Pons (tissue), 1 donor: ENCODE measurements around the gene CREB5.

ENCODE experiments used
- DNase-seq: peaks from one replicate; pipeline ENCODE4 v3.0.0-alpha.2; 2016; ENCODE audit warnings: low spot score

Gene CREB5

DNA sequence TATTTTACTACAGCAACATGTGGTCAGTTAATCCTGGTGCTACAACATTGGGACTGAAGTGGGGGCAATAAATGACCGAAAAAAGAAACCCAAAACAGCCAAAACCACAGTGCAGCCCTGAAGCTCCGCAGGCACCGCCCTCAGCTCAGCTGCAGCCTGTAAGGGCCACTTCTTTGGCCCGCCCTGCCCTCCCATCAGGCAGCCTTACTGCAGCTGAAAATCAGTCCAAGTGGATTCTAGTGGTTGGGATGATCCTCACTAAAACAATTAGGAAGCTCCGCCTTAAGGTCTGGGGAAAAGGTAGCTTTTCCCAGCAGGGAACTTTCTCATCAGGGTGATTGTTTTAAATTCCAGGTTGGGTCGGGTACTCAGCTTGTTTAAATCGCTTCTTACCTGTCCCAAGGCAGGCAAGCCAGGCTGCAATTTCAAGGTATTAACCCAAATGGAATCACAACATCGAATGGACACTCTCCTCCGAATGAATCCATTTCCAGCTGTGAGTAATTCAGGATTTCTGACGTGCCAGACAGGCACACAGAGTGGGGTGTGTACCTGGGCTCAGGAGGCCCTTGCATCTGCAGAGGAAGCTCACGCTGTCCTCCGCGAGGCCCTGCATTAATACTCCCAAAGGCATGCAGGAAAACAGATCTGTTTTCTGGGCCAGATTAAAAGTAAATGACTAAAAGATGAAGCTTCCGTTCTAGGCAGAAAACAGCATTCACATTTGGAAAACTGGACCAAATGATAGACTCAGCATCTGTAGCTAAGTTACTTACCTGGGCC, 104.3 kb downstream of the CREB5 start:
- no peak for DNase-seq

DNA sequence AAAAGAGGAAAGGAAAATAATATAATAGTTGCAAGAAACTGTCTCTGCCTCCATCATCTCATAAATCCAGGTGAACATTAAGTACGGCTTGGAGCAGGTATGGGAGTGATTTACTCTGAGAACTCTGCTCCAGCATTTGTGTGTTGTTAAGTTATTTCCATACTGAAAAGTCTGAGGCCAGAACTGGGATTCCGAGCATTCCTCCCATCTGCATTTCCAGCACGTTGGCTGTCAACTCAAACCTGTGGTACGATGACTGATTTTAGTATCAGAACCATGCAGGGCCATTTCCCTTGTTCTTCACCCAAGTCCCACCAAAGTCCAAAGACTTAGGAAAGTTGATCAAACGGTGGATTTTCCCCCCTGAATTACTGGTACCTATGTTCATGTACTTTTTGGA, 104.9 kb downstream of the CREB5 start:
- no peak for DNase-seq

DNA sequence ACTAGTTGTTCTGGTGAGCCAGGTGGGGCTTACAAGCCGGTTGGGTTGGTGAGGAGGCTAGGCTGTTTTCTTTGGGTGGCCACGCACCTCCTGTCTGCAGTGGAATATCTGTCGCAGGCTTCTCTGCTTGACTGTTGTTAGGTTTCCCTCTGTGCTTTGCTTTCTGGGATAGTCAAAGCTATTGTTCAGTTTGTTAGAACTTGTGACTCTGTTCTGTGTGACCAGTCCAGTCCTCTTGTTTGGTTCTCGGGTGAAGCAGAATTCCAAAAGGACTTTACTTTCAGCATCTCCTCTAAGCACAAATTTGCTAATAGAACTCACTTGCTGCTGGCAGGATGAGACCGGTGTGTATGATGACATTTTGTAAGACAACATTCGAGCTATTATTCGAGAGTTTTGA, 105.3 kb downstream of the CREB5 start:
- DNase-seq: peak; percentile 85

GRCh38 chr7:28520074-28521015, 108.0 kb downstream of the CREB5 start:
- no peak for DNase-seq

DNA sequence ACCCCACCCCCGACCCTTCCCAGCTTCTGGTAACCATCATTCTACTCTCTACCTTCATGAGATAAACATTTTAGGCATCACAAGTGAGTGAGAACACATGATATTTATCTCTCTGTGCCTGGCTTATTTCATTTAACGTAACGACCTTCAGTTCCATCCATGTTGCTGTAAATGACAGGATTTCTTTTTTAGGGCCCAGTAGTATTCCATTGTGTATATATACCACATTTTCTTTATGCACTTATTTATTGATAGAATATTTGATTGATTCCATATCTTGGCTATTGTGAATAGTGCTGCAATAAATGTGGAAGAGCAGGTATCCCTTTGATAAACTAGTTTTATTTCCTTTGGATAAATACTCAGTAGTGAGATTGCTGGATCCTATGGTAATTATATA, 112.7 kb downstream of the CREB5 start:
- no peak for DNase-seq

- DNase-seq: no peak
Measured at GRCh38 chr7:28528899-28529298, 116.6 kb downstream of the CREB5 start.

DNA sequence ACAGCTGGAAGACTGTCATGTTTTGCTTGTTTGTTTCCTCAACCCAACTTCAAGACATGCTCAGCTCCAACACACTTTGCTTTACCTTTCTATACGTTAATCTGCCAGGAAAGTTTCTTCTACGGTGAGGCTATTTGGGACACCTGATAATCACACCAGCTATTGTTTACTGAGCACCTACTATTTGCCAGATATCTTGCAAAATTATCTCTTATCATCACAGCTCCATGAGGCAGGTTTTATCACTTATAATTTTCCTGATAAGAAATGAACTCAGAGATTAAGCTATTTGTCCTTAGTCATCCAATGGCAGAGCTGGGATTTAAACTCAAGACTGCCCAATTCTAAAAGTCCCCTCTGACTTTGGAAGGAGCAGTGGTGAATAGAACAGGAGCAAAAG, 117.4 kb downstream of the CREB5 start:
- no peak for DNase-seq

DNA sequence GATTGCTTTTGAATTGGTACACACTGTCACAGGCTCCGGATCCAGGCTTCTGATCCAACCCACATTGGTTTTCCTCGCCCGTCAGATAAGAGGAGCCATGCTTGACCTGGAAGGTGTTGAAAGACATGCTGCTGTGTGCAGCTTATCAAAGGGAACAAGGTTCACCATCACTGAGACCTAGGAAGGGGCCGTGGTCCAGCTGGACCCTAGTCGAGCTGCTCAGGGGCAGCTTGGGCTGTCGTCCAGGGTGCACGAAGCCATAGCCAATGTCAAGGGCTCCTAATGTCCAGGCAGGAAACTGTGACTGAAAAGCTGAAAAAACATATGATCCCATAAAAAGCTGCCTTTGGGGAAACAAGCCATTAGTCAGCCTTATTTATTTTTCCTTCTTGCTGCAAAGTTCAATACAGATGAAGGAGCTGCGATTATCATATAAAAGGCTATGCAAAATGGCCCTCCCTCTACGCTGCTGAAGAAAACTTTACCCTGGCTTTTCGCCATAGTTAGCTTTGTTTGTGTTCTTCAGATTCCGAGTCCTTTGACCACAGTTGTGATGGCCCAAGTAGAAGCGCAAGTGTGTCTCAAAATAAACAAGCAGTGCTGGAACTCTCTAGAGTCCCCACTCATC, 118.0 kb downstream of the CREB5 start:
- DNase-seq: no peak

- DNase-seq: no peak
Measured at GRCh38 chr7:28530803-28531175, 118.5 kb downstream of the CREB5 start.

DNA sequence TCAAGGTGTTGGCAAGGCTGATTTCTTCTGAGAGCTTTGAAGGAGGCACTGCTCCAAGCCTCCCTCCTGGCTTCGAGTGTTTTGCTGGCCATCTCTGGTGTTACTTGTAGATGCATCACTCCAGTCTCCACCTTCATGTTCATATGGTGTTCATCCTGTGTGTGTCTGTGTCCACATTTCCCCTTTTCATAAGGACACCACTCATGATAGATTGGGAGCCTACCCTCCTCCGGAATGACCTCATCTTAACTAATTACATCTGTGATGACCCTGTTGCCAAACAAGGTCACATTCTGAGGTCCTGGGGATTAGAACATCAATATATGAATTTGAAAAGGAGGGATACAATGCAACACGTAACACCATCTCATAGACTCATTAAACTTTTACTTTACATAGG, 119.0 kb downstream of the CREB5 start:
- DNase-seq: no peak

GRCh38 chr7:28532181-28532580, 119.9 kb downstream of the CREB5 start:
- DNase-seq: no peak

DNA sequence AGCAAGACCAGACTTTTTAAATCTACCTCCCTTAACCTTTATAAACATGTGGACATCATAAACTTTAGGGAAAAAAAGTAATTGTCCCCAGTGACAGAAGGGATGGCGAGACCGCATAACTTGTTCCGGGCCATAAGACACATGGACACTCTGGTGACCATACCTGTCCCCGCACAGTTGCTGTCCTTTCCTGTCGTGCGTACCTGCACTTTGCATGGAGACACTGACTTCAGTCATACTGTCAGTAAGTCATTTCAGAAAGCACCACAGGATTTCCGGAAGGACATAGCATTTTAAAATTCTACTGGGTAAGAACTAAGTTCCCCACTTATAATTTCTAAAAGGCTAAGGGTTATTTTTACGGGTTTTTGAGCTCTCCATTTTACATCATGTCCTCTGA, 120.9 kb downstream of the CREB5 start:
- no peak for DNase-seq

GRCh38 chr7:28533731-28534531, 121.6 kb downstream of the CREB5 start:
- DNase-seq: peak; percentile 96

DNA sequence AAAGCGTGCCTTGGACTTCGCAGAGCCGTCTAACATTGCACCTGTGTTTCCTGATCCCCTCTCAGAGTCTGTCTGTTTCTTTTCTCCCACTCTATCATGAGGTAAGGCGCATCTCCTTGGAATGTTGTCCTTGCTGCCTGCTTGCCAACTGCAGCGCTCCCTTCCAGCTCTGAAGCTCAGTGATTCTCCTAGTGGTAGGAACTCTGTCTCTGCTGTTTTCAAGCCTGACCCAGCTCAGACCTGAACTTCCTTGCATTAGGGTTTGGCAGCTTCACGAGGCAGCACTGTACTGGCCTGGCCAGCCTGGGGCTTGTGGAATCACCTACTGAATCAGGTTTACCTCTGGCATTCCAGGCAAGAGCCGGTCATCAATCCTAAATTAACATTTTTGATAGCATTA, 123.9 kb downstream of the CREB5 start:
- no peak for DNase-seq

- DNase-seq: no peak
Measured at GRCh38 chr7:28539289-28539981, 127.1 kb downstream of the CREB5 start.

GRCh38 chr7:28542410-28542809, 130.1 kb downstream of the CREB5 start:
- DNase-seq: no peak

- no peak for DNase-seq
Measured at GRCh38 chr7:28544453-28545117, 132.3 kb downstream of the CREB5 start.

DNA sequence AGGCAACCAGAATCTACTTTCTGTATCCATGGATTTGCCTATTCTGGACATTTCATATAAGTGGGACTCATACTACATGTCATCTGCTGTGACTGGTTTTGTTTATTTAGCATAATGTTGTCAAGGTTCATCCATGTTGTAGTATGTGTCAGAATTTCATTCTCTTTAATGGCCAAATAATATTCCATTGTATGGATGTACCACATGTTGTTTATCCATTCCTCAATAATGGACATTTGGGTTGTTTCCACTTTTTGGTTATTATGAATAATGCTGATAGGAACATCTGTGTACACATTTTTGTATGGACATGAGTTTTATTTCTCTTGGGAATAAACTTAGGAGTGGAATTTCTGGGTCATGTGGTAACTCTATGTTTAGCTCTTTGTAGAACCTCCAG, 133.7 kb downstream of the CREB5 start:
- no peak for DNase-seq

GRCh38 chr7:28547115-28547514, 134.8 kb downstream of the CREB5 start:
- DNase-seq: no peak

DNA sequence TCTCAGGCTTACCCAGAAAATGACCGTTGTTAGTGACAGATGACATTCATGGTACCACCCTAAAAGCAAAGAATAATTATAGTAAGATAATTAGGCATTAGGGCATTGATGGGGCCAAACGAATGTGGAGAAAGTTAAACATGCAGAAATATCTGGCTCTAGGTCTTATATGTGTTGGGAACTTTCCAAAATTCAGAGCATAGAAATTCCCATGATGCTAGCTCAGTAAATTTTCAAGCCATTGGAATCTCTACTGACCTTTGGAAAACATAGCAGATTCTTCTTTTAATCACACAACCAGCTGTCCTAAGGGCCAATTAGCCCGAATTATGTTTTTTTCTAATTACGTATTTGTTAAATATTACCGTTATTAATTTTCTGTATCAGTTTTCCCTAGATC, 136.1 kb downstream of the CREB5 start:
- no peak for DNase-seq

GRCh38 chr7:28549998-28550397, 137.7 kb downstream of the CREB5 start:
- no peak for DNase-seq
